ENCODE measurements around the gene TBC1D2. TPM values are rescaled to one million over a fixed set of nuclear protein-coding genes. Genes with fewer than 3 reads are reported as not detected.

The TBC1D2 gene
- total and polyA plus RNA-seq, 10 of the 15 experiments (the other 5 are each of a cell fraction or from before 2014, with no cell fraction given), result 0.04 to 1.6 (median 1.1) TPM

GRCh38 chr9:98248737-98249474 is 6.5 kb downstream of the TBC1D2 start (continued):
- TF ChIP-seq CREB1 (IDR thresholded peaks at IDR 0.05; ENCODE audit: low read depth) (no peak), YY1 (IDR thresholded peaks at IDR 0.05; ENCODE audit: low read depth, low read length) (no peak)

- Histone ChIP-seq H3K79me2 (ENCODE audit: control insufficient read depth, insufficient read depth, low read length) (no peaks in the 10 kb centered on the region), H3K9ac (ENCODE audit: control insufficient read depth, insufficient read depth, low read length) (no peak overlapping the region), H4K20me1 (ENCODE audit: control insufficient read depth, insufficient read depth) (no peaks in the 10 kb centered on the region), H2AFZ (ENCODE audit: control insufficient read depth, low read depth, low read length) (no peak overlapping the region), H3K27me3 (replicated peaks in 1 of 2; ENCODE audit: control insufficient read depth in 2 of 2, insufficient read depth in 2 of 2, low read length in 1 of 2) (no peaks in the 10 kb centered on the region), H3K27ac (ENCODE audit: control insufficient read depth, insufficient read depth) (no peak overlapping the region), H3K9me3 (replicated peaks; ENCODE audit: control insufficient read depth, insufficient read depth, low read length) (no peaks in the 10 kb centered on the region), H3K4me3 (no peak overlapping the region), H3K4me1 (ENCODE audit: control insufficient read depth, insufficient read depth, low read length) (no peaks in the 10 kb centered on the region), H3K4me2 (ENCODE audit: control insufficient read depth, insufficient read depth) (no peak overlapping the region), H3K36me3 (ENCODE audit: control insufficient read depth in 2 of 2, insufficient read depth in 2 of 2, low read length in 1 of 2) (no peaks in the 10 kb centered on the region)
- 59% methylated on average over 8 of the region's 8 CpGs for WGBS (ENCODE audit: insufficient coverage, insufficient replicate concordance, low lambda C conversion rate, missing lambda C conversion rate)
- TF ChIP-seq POLR2A (IDR thresholded peaks at IDR 0.05; ENCODE audit: low read depth, low read length) (no peak), ATF3 (IDR thresholded peaks at IDR 0.05; ENCODE audit: borderline replicate concordance, extremely low read depth, low read depth, low read length) (no peak), NFIC (IDR thresholded peaks at IDR 0.05; ENCODE audit: low read depth, low read length) (no peak), PML (IDR thresholded peaks at IDR 0.05; ENCODE audit: low read length) (no peak), TAF1 (IDR thresholded peaks at IDR 0.05; ENCODE audit: borderline replicate concordance, low read depth, low read length) (no peak), MYB (IDR thresholded peaks at IDR 0.05; ENCODE audit: borderline replicate concordance, low read depth, low read length) (no peak)
- ChIA-PET SMC1A (ENCODE audit: uncharacterized antibody, unreplicated experiment) (interaction anchor here (0.7 to 1.1 kb wide), 2 partner anchors 13 to 14 kb away, joined by 3 to 4 read pairs; no protein-coding TSS in a partner anchor), CTCF (no interaction called here), RAD21 (ENCODE audit: unreplicated experiment) (no interaction called here), POLR2A (interaction anchor here (0.6 to 0.8 kb wide), 2 partner anchors 182 to 325 kb away, joined by 3 to 4 read pairs; no protein-coding TSS in a partner anchor)
- in situ Hi-C loops (cut with MboI) (no loop called here), intact Hi-C loops (cut with micrococcal nuclease; ENCODE audit: unreplicated experiment) (no loop called here)
- ATAC-seq (no peak), FAIRE-seq (no peak), DNase-seq (ENCODE audit: low read depth, low spot score) (no peak)
- no TSS peak for BruUV-seq (replicated peaks)
Measured at GRCh38 chr9:98247831-98248657, 7.4 kb downstream of the TBC1D2 start.
